NK-92 (cell line): Measurements from ENCODE around the gene KLHDC8B.

Experiments
- DNase-seq: peaks from one replicate; lab custom pipeline; 2025; ENCODE audit not compliant: unreplicated experiment; lab: John Stamatoyannopoulos, UW

KLHDC8B gene

DNA sequence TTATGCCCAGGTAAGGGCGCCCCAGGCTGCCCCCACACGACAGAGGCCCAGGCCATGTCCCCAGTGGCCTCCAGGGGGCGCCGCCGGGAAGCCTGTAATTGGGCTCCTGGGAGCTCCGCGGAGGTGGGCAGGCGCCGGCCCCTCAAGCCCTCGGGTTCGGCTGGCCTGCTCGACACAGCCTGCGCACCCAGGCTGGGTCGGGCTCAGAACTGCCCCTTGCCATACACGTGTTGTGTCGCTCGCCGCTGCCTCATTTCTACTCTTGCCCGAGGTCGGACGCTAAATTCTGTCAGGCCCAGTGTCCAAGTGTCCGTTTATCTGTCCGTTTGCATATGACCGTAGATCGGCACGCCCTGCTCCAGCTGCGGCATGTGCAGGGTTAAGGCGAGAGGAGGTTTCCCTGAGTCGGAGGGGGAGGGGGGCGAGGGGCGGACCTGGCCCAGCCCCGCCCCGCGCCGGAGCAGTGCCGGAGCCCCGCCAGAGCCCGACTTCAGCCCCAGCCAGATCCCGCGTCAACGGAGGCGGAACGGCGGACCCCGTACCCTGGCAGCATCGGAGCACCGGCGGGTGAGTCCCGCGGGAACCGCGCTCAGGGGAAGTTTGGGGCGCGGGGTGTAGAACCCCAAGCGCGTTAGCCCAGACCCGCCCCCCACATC lies at the start of gene KLHDC8B:
Gene KLHDC8B, plus strand, starts transcription at position 480 of the 656 bp plus-strand sequence. CDS start 1,172 bp downstream, outside the sequence.
- no peak for DNase-seq

DNA sequence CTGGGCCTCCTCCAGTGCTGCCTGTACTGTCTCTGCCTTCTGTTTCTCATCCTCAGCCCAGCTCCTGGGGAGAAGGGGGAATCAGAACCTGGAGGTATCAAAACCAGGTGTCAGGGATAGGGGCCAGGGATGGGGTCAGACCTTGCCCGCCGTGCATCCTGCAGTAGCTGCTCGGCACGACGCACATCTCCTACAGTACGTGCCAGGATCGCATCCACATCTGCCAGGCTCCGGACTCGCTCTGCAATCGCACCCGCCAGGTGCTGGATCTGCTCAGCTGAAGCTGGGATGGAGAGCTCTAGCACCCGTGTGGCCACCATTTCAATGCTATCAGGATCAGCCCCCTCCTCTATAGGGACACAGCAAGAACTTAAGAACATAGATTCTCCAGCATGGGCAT lies 49.4 kb upstream of the KLHDC8B start:
- no peak for DNase-seq

DNA sequence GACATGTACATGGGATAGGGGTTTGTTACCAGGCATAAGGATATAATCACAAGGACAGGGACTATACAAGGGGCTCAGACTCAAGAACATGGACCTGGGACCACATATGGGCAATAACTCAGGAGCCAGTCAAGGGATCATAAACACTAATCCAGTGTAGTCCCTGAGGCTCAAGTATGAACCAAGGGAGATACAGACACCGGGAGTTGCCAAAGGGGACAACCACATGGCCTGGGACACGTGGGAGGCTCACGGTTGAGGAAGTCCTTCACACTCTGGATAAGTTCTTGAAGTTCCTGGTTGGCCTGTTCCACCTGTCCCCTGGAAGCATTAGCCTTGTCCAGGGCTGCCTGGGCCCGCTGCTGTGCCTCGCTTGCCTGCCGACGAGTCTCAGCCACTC lies 48.9 kb upstream of the KLHDC8B start:
- DNase-seq = no peak

DNA sequence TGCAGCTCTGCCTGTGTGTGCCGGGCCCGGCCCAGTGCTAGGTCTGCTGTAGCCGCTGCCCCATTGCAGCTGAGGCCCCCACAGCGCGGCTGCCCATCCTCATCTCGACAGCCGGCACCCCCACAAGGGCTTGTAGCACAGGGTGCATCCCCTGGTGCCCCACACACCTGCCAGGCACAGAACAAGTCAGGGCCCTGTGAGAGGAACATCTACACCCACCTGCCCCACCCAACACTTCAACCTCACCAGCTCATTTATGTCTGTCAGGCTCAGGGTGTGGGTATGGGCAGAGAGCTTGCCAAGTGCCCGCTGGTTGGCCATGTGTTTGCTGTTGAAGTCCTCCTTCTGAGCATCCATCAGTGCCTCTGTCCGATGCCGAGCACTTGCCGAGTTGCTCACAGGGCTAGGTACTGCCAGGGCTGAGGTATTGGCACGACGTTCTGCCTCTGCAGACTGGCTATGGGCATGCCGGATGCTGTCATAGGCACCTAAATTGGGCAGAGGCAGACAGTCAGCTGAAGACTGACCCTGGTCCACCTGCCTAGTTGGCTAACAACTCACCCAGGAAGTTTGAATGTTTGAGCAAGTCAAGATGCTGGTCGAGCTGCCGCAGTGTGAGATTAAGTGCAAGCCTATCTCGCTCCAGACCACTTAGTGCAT lies 48.4 kb upstream of the KLHDC8B start:
- DNase-seq = no peak

DNA sequence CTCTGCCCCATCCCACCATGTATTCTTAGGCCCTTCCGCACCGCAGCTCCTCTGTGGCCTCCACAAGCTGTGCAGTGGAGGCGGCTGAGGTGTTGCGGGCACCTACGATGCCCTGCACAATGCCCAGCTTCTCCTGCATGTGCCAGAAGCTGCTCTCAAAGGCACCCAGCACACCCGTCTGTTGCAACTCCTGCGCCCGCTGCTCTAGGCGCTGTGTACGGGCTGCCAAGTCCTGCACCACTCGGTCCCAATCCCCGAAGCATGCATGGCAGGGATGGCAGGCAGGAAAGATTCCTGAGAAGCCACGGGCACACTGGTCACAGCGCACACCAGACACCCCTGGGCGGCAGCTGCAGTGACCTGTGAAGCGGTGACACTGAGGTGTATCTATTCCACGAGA lies 47.7 kb upstream of the KLHDC8B start:
- no peak for DNase-seq

DNA sequence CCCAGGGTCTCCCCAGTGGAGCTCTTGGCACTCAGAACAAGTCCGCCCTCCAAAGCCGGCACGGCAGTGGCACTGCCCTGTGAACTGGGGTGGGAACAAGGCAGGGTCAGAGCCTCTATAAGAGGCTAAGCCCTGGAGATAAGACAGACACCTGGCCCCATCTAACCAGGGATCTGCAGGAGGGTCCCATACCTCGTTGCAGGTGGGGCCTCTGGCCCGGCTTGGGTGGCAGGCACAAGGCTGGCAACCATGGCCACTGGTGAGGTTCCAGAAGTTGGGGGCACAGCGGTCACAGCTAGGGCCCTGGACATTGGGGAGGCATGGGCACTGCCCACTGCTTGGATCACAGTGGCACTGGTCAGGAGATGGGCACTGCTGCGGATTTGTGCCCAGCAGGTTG lies 47.2 kb upstream of the KLHDC8B start:
- no peak for DNase-seq

DNA sequence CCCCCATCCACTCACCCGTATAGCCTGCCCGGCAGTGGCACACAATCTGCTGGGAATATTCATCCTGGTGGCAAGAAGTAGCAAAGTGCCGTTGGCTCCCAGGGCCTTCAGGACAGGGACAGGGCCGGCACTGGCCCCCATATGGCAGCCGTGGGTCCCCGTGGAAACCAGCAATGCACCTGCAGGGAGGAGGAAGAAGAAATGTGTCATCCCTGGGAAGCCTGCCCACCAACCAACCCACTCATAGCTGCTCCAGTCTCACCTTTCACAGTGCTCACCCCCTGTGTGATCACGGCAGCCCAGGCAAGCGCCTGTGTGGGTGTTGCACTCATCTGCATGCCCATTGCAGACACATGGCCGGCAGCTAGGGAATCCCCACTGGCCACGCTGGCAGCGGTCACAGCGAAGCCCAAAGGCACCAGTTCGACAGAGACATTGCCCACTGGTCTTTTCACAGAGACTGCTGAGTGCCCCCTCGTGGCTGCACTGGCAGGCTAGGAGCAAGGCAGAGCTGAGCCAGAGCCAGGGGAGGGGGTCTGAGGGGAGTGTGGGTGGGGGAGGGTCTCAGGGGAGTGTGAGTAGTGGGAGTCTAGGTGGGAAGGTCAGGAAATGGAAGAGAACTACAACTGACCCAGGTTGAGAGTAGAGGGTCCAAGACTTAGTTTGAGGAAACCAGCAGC lies 46.3 kb upstream of the KLHDC8B start:
- DNase-seq = no peak

DNA sequence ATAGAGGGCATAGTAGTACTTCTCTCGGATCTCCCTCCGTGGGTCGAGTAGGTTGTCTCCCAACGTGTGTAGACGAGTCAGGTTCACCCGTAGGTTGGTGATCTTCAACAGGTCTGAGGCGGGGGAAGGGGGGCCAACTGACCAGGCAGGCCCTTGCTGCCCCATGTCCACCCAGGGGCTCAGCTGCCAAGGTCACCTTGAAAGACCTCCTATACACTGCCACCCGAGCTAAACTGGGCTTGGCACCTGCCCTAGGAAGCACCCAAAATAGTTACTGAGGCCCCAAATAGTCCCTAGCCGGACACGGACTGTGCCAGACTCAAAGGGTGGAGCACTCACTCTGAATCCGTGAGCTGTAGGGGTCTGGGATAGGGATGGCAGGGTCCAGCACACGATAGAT lies 40.4 kb upstream of the KLHDC8B start:
- no peak for DNase-seq

DNA sequence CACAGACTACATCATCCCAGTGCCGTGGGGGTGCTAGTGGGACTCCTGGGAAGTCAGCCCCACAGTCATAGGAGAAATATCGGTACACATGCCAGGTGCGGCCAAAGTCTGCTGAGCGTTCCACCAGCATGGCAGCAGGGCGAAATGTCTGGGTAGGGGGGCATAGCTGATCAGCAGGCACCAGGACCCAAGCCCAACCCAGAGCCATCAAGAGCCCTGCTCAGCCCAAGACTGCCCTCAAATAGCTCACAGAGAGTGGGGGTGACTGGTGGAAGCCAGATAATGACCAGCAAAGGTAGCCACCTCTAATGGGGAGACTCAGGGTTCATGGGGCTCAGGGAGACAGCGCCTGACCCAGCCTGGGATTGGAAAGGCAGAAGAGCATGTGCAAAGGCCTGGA lies 39.8 kb upstream of the KLHDC8B start:
- DNase-seq = no peak

DNA sequence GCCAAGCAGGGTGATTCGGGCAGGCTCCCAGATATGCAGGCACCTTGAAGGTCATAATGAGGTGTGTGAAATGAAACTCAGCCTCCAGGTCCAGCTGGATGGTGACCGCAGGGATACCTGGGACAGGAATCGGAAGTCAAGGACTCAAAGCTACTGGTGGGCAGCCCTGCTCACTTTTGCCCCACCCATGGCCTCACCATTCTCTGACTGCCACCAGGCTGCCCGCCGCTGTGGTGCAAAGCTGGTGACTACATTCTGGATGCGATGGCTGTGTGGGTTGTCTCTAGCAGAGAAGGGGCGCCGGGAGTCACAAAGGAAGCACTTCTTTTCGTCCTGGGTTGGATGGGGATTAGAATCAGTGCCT lies 39.3 kb upstream of the KLHDC8B start:
- no peak for DNase-seq

DNA sequence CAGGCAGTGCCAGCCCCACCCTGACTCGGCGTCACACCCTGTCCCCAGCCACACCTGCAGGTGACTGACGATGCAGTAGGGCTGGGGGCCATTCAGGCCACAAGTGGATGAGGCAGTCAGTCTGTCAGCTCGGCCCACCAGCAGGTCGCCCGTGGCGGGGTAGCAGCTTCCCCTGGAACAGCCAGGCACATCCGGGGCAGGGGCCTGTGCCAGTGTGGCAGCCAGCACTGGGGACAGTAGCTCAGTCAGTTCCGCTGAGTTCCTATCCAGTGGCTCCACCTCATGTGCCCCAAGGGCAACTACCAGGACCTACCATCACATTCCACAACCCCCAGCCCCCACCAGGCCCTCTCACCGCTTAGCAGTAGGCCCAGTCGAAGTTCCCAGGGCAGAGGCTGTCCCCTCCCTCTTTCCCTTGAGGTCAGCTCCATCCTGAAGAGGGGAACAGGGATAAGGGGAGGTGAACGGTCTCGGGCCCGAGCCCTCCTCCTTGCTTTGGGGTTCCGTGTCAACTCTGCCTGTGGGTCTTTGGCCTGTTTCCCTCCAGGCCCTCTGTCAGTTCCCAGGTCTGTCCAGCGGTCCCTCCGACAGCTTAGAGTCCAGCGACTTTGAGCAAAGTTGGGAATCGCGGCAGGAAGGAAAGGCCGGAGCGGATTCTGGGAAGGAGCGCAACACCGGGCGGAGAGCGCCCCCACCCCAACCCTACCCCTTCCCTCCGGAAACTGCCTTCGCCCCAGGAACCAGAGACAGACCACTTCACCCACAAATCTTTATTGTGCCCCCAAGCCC lies 38.8 kb upstream of the KLHDC8B start, which contains the start of gene LAMB2:
Gene LAMB2, minus strand, starts transcription at position 614 of the 789 bp plus-strand sequence. Its CDS starts 183 bp downstream, at position 431.
- no peak for DNase-seq

DNA sequence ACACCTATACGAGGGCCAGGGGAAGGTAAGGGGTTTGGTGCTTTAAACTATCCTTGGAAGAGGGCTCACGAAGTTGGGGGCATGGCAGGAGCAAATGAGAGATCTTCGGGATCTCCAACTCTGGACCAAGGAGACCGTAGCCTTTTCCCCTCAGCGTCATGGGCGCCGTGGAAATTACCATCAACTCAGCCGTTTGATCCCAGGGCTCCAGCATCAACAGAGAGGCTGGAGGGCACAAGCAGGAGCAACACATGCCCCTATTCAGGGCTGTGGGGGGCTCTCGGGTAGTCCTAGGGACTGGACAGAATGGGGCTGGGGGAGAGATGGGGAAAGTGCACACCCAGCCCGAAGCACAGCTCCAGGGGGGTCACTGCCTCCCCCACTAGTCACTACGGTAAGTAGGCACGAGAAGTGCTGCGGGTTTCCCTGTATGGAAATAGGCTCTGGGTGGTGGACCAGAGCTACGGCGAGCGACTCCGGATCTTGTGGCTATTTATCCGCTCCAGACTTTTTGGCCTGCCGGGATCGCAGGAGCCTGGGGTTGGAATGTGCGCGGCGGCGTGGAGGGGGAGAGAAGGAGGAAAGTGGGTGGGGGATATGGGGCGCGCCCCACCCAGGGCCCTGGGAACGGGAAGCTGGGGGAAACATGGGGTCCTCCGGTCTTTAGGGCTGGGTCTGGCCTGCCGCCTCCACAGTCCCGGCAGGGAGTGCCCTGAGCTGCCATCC lies 38.0 kb upstream of the KLHDC8B start:
- DNase-seq = no peak

DNA sequence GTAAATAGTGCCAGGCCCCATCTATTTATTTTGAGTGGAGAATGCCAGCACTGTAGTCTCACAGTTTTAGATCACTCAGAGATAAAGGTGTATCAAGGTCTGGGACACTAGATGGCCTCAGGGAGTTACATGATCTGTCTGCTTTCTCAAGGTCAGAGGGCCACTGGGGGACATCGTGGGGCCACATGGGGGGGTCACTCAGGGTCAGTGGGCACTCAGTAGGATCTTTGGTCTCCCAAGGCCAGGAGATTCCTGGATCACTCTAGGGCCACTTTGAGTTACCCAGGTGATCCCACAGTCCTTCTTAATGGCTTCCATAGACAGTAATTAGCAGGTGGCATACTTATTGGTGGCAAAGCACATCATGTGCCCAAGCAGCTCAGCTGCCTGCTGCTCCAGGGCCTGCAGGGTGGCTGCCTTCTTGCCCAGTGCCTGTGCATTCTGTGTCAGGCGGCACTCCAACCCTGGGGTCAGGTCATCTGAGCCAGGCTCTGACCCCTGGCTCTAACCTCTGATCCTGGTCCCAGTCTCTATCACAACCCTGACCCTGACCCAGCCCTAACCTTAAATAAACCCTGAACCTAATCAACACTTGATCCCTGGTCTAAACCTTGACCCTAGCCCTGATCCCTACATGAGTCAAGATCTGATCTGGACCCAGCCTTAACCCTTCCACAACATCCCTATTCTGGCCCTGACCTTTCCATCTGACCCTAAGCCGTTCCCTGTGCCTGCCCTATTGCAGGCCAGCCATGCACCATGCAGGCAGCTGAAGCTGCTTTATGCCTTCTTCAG lies 36.7 kb upstream of the KLHDC8B start:
- no peak for DNase-seq

DNA sequence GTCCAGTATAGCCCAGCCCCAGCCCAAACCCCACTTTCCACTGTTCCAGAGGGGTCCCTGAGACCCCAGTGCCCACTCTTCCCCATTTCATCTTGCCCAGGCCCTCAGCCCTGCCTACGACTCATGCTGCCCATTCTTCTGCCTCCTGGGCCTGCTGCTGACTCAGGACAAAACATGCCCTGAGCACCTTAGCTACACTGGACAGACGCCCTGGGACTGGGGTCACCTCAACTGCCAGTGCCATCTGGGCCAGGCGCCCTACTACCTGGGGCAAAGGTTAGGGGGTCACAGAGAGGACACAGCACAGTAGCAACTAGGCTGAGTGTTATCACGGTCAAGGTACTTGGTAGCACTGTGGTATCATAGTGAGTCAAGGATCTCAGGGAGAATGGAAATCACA lies 35.9 kb upstream of the KLHDC8B start:
- DNase-seq = no peak

DNA sequence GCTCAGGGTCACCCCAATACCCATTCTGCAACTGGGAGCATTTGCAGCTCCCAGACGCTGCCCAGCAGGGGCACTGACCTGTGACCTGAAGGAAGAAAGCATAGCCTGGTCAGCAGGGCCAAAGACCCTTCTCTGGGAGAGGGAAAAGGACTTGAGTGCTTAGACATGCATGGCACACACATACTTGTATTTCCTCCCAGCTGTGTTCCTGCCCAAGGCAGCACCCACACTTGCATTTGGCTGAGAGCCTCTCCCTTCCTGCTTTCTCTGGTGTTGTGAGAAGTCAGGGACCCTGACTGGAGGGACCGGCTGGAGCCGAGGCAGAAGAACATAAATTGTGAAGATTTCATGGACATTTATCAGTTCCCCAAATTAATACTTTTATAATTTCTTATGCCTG lies 31.3 kb upstream of the KLHDC8B start:
- no peak for DNase-seq

DNA sequence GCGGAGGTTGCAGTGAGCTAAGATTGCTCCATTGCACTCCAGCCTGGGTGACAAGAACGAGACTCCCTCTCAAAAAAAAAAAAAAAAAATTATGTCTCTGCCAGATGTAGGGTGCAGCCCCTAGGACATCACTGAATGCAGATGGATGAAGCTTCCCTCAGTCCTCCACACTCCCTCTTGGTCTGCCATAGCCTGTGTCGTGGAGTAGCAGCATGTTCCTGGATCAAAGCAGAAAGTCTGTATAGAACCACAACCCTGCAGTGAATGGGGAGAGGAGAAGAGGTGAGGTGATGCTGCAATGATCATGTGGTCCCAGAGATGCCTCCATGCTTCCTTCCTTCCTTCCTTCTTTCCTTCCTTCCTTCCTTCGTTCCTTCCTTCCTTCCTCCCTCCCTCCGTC lies 23.2 kb upstream of the KLHDC8B start:
- no peak for DNase-seq

DNA sequence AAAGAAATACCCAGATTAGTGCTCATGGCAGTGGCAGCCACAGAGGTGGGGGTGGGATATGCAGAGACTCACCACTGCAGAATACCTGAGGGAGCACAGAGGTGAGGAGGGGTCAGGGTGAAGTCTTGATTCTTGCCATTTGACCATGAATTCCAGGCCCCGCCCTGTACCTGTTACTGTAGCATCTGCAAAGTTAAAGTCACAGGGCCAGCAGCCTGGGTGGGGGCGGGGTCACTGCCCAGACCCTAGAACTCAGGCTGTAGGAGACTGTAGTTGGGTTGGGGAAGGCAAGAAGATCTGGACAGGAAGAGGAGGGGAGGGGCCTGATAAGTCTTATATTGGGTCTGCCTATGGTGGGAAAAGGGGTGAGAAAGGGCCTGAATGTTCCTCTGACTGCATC lies 19.8 kb upstream of the KLHDC8B start:
- DNase-seq = no peak

DNA sequence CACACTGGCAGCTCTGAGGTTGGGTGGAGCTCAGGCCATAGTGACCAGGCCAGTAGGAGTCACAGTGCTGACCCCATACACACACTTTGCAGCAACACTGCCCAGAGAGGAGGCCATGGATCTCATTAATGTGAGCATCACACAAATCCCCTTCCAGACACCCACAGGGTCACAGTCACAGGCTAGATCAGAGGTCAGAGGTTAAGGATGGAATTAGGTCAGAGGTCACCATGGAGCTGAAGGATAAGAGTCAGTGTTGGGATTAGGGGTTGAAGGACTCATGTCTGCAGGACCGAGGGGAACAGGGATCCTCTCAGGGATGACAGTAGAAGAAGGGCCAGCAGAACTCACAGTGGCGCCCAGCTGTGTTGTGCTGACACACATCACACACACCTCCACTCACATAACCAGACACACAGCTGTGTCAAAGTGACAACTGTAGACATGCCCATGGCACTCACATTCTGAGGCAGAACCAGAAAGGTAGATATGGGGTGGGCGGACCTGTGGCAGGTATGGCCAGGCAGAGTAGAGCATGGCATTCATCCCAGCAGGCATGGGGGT lies 18.0 kb upstream of the KLHDC8B start:
- no peak for DNase-seq

DNA sequence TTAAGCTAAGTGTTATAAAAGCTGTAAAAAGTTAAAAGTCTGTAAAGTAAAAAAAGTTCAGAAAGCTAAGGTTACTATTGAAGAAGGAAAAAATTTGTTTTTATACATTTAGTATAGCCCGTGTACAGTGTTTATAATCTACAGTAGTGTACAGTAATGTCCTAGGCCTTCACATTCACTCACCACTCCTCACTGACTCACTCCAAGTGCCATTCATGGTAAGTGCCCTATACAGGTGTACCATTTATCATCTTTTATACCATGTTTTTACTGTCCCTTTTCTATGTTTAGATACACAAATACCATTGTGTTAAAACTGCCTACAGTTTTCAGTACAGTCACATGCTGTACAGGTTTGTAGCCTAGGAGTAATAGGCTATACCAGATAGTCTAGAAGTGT lies 14.1 kb upstream of the KLHDC8B start:
- no peak for DNase-seq
